ENCODE results near the gene FNDC3B.

The FNDC3B gene

GRCh38 chr3:172155897-172156585 lies 116.7 kb downstream of the FNDC3B start:
- Histone ChIP-seq H3K4me3 (ENCODE audit: low read depth, low read length, poor library complexity, severe bottlenecking) (no peak overlapping the region), H3K27me3 (ENCODE audit: insufficient read depth, low read length) (no peaks in the 10 kb centered on the region), H3K79me2 (ENCODE audit: insufficient read depth, low read length) (no peaks in the 10 kb centered on the region), H3K36me3 (ENCODE audit: insufficient read depth, low read length) (no peaks in the 10 kb centered on the region), H3F3A (ENCODE audit: insufficient read depth, low read length) (no peaks in the 10 kb centered on the region), H3K4me2 (ENCODE audit: low read length) (no peak overlapping the region), H3K9me3 (ENCODE audit: low read length) (no peaks in the 10 kb centered on the region), H4K20me1 (ENCODE audit: insufficient read depth, low read length) (no peaks in the 10 kb centered on the region), H3K27ac (ENCODE audit: low read depth, low read length, poor library complexity, severe bottlenecking) (no peak overlapping the region), H3K4me1 (ENCODE audit: insufficient read depth, low read length, severe bottlenecking) (no peaks in the 10 kb centered on the region), H3K9ac (ENCODE audit: low read length) (no peak overlapping the region), H2AFZ (ENCODE audit: low read length) (no peak overlapping the region), H3K9me2 (ENCODE audit: low read depth, low read length) (no peaks in the 10 kb centered on the region)
- TF ChIP-seq CTCF (IDR thresholded peaks at IDR 0.05; ENCODE audit: low read length): no peak
- TF ChIP-seq EZH2 (IDR thresholded peaks at IDR 0.05; ENCODE audit: borderline replicate concordance, low read length): no peak

GRCh38 chr3:172156586-172156955 lies 117.2 kb downstream of the FNDC3B start:
- Histone ChIP-seq H3K9ac (ENCODE audit: low read length) (no peak overlapping the region), H3K4me1 (ENCODE audit: insufficient read depth, low read length, severe bottlenecking) (no peaks in the 10 kb centered on the region), H3K27me3 (ENCODE audit: insufficient read depth, low read length) (no peaks in the 10 kb centered on the region), H3K79me2 (ENCODE audit: insufficient read depth, low read length) (no peaks in the 10 kb centered on the region), H3K36me3 (ENCODE audit: insufficient read depth, low read length) (no peaks in the 10 kb centered on the region), H2AFZ (ENCODE audit: low read length) (no peak overlapping the region), H3K4me3 (ENCODE audit: low read depth, low read length, poor library complexity, severe bottlenecking) (no peak overlapping the region), H4K20me1 (ENCODE audit: insufficient read depth, low read length) (no peaks in the 10 kb centered on the region), H3K9me3 (ENCODE audit: low read length) (no peaks in the 10 kb centered on the region), H3F3A (ENCODE audit: insufficient read depth, low read length) (no peaks in the 10 kb centered on the region), H3K4me2 (ENCODE audit: low read length) (no peak overlapping the region), H3K9me2 (ENCODE audit: low read depth, low read length) (no peaks in the 10 kb centered on the region), H3K27ac (ENCODE audit: low read depth, low read length, poor library complexity, severe bottlenecking) (no peak overlapping the region)
- TF ChIP-seq EZH2 (IDR thresholded peaks at IDR 0.05; ENCODE audit: borderline replicate concordance, low read length): no peak

GRCh38 chr3:172157564-172158258 lies 118.3 kb downstream of the FNDC3B start:
- no peaks in the 10 kb centered on the region for H3K79me2 ChIP-seq (ENCODE audit: insufficient read depth, low read length)
- H4K20me1 ChIP-seq (ENCODE audit: insufficient read depth, low read length): no peaks in the 10 kb centered on the region
- H2AFZ ChIP-seq (ENCODE audit: low read length): no peak overlapping the region
- H3K4me1 ChIP-seq (ENCODE audit: insufficient read depth, low read length, severe bottlenecking): no peaks in the 10 kb centered on the region
- H3K4me2 ChIP-seq (ENCODE audit: low read length): no peak overlapping the region
- no peaks in the 10 kb centered on the region for H3K9me2 ChIP-seq (ENCODE audit: low read depth, low read length)
- H3K27me3 ChIP-seq (ENCODE audit: insufficient read depth, low read length): no peaks in the 10 kb centered on the region
- H3F3A ChIP-seq (ENCODE audit: insufficient read depth, low read length): no peaks in the 10 kb centered on the region
- H3K9ac ChIP-seq (ENCODE audit: low read length): no peak overlapping the region
- H3K4me3 ChIP-seq (ENCODE audit: low read depth, low read length, poor library complexity, severe bottlenecking): no peak overlapping the region
- H3K27ac ChIP-seq (ENCODE audit: low read depth, low read length, poor library complexity, severe bottlenecking): no peak overlapping the region
- no peaks in the 10 kb centered on the region for H3K36me3 ChIP-seq (ENCODE audit: insufficient read depth, low read length)
- no peaks in the 10 kb centered on the region for H3K9me3 ChIP-seq (ENCODE audit: low read length)
- TF ChIP-seq EZH2 (IDR thresholded peaks at IDR 0.05; ENCODE audit: borderline replicate concordance, low read length) (no peak), CTCF (IDR thresholded peaks at IDR 0.05; ENCODE audit: low read length) (no peak)

Measured in OCI-LY1 (cell line).